HEK293T (cell line): ENCODE measurements around the gene WNT3A.

Experiments
- BHLHE40 ChIP-seq: fragments of 450-650 bp; IDR thresholded peaks from 2 replicates; pipeline ENCODE4 v1.6.1; 2016; ENCODE audit warnings: mild to moderate bottlenecking, moderate library complexity, borderline replicate concordance
- ELF4 ChIP-seq: fragments of 450-650 bp; IDR thresholded peaks from 2 replicates; pipeline ENCODE4 v1.6.1; 2017; ENCODE audit warnings: antibody characterized with exemption
- FOXA1 ChIP-seq: fragments of 450-650 bp; IDR thresholded peaks from 2 replicates; pipeline ENCODE4 v1.6.1; 2016; ENCODE audit warnings: mild to moderate bottlenecking
- L3MBTL2 ChIP-seq: fragments of 450-650 bp; conservative IDR thresholded peaks from 2 replicates; pipeline ENCODE4 v1.6.1; 2016; ENCODE audit warnings: mild to moderate bottlenecking
- NFRKB ChIP-seq: fragments of 450-650 bp; IDR thresholded peaks from 2 replicates; pipeline ENCODE4 v1.6.1; 2016; ENCODE audit warnings: mild to moderate bottlenecking, moderate library complexity
- PKNOX1 ChIP-seq: fragments of 450-650 bp; IDR thresholded peaks from 2 replicates; pipeline ENCODE4 v1.6.1; 2016
- SP1 ChIP-seq: fragments of 450-650 bp; IDR thresholded peaks from 2 replicates; pipeline ENCODE4 v1.6.1; 2017
- SUZ12 ChIP-seq: fragments of 450-650 bp; IDR thresholded peaks from 2 replicates; pipeline ENCODE4 v1.6.1; 2016; ENCODE audit warnings: mild to moderate bottlenecking

GRCh38 chr1:228108742-228109072 is 101.9 kb downstream of the WNT3A start:
- TF ChIP-seq FOXA1 (no peak), BHLHE40 (no peak), SP1 (no peak), NFRKB (no peak), SUZ12 (no peak), L3MBTL2 (no peak), ELF4 (no peak), PKNOX1 (no peak)
